22Rv1 (cell line): ENCODE measurements around the gene TGFBR2.

Experiments
- CTCF ChIP-seq: fragments of 450-650 bp; IDR thresholded peaks from 2 replicates; pipeline ENCODE4 v1.5.1; 2017; ENCODE audit warnings: mild to moderate bottlenecking
- ZFX ChIP-seq: fragments of 450-650 bp; IDR thresholded peaks from 2 replicates; pipeline ENCODE4 v1.6.1; 2017; ENCODE audit warnings: antibody characterized with exemption, borderline replicate concordance

- TF ChIP-seq CTCF, result no peak
- no peak for TF ChIP-seq ZFX
These were observed 25.3 kb upstream of the TGFBR2 start for GRCh38 chr3:30581067-30581585.
